Measurements from ENCODE around the gene KDM5A.
A peak's percentile ranks its signal among the peaks of the same experiment; 100 is the strongest.
"Not testable (repeated sequence)": the region's sequence is repeated elsewhere in the genome, so short reads cannot be mapped to it uniquely, and the experiment has no call there.

The KDM5A gene

DNA sequence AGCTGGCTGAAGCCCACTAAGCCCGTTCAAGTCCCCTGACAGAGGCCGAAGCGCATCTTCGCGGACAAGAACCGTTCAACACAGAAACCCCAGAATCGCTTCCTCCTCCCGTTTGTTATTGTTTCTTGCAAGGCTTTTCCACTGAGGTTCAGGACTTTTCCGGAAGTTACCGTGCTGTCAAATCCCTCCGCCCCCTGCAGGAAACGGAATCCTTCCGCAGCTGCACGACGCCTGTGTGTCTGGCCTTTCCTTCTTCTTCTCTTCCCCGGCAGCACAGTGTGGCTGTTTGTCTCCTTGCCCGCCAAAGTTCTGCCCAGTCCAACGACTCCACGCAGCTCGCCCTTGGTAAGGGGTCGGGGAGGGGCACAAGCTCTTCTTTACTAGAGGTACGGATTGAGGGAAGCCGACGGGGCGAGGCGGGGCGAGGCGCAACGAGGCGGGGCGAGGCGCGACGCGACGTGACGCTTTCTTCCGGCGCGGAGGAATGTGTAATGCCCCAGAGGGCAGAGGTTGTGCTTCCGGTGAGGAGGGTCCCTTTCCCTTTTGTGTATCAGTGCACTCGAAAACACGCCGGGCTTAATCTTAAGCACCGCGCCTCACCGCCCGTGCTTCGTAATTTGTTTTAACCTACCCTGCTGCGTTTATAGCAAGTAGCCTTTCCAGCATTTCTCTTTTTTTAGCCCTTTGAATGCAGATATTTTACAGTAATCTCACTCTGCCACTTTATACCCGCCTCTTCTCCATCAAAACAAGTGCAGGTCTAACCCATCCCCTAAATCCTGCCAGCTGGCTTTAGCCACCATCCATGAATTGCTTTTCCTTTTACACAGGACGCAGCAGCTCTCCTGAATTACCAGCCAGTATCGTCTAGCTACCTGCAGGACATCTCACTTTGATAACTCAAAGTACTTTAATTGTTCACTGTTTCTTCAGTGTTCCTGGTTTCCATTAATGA, at the start of gene KDM5A:
TSS of gene KDM5A (minus strand) at position 179 of the 955 bp plus-strand sequence. CDS start 229 bp downstream, outside the sequence.
- DNase-seq = peak; percentile 83

DNA sequence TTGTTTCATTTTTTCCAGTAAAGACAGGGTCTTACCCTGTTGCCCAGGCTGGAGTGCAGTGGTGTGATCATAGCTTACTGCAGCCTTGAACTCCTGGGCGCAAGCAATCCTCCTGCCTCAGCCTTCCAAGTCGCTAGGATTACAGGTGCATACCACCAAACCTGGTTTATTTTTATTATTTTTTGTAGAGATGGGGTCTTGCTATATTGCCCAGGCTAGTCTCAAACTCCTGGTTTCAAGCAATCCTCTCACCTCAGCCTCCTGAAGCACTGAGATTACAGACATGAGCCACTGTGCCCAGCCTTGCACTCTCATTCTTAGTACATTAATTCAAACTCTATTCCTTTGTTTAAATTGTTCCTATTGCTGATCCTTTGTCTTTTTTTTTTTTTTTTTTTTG, 46.6 kb upstream of the KDM5A start:
- not testable (repeated sequence) for DNase-seq

GRCh38 chr12:422526-422925, 33.4 kb upstream of the KDM5A start:
- no peak for DNase-seq

GRCh38 chr12:418432-418831, 29.3 kb upstream of the KDM5A start:
- DNase-seq = no peak

DNA sequence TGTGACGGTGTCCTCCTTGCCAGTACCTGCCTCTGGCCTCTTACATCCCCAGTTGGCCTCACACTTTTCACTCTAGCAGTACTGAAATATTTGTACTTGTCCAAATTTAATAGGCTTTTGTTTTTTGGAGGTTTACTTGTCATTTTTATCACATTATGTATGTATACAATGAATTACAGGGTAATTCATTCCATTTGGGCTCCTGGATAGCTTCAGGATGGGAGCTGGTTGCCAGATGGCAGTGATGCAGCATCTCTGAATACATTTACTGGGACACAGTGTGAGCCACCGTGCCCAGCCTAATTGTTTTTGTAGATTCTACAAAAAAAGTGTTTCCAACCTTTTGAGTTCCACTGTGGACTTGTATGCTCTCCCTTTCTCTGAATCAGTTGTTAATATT, 25.7 kb upstream of the KDM5A start:
- DNase-seq = no peak

DNA sequence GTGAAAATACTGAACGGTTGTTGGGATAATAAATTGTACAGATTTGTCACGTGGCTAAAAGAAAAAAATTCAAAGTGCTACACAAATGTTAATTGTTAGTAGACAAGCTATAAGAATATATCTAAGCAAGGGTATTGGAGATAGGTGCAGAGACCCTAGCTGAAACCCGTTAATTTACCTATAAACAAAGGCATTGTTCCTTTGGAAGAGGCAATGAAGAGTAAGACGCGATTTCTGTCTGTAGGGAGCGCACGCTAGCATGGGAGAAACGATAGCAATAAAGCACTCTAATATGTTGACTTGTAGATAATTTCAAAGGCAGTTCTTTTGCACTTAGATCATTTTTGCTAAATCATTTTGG, 12.9 kb upstream of the KDM5A start:
- DNase-seq = no peak

- peak; percentile 88 for DNase-seq
These were observed 12.3 kb upstream of the KDM5A start, which contains the start of gene CCDC77 for GRCh38 chr12:401235-402028. CCDC77 (plus strand) TSS chr12:401644; CDS start chr12:409384, 7,740 bp downstream.

DNA sequence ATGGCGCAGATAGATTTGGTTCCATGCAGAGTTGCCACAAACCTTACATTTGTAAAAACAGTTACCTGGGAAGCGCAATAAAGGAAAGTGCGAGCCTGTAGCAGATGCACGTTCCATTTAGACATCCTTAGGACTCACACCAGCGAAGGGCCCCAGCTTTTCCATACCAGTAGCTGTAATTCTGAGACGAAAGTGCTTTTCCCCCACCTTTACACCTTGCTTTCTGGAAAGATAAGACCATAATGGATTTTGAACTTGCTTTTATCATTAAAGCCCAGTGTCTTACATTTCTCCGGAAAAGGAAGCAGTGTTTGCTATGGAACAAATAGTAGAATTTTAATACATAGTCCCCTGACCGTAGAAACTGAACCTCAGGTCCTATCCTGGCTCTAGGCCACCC, 11.7 kb upstream of the KDM5A start:
- no peak for DNase-seq

- DNase-seq = peak; percentile 43
These were observed 479 bp downstream of the KDM5A start for GRCh38 chr12:388541-389141.

- no peak for DNase-seq
These were observed 1.1 kb downstream of the KDM5A start for GRCh38 chr12:388012-388411.

DNA sequence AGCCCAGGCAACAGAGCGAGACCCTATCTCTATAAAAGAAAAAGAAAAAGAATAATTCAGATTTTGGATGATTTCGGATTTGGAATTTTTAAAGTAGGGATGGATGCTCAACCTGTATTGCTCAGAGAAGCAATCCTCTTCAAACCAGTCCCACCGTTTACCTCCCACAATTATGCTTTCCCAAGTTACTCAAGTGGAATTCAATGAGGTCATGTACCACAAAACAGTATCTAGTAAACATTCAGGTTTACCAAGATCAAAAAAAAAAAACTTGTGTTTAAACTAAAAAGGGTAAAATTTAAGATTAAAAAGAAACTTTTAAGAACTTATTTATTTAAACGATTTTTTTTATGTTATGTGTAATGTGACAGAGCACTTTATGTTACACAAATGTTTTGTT, 2.5 kb downstream of the KDM5A start:
- DNase-seq = no peak

DNA sequence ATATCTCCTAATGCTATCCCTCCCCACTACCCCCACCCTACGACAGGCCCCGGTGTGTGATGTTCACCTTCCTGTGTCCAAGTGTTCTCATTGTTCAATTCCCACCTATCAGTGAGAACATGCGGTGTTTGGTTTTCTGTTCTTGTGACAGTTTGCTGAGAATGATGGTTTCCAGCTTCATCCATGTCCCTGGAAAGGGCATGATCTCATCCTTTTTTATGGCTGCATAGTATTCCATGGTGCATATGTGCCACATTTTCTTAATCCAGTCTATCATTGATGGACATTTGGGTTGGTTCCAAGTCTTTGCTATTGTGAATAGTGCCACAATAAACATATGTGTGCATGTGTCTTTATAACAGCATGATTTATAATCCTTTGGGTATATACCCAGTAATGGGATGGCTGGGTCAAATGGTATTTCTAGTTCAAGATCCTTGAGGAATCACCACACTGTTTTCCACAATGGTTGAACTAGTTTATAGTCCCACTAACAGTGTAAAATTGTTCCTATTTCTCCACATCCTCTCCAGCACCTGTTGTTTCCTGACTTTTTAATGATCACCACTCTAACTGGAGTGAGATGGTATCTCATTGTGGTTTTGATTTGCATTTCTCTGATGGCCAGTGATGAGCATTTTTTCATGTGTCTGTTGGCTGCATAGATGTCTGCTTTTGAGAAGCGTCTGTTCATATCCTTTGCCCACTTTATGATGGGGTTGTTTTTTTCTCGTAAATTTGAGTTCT, 18.2 kb downstream of the KDM5A start:
- not testable (repeated sequence) for DNase-seq

DNA sequence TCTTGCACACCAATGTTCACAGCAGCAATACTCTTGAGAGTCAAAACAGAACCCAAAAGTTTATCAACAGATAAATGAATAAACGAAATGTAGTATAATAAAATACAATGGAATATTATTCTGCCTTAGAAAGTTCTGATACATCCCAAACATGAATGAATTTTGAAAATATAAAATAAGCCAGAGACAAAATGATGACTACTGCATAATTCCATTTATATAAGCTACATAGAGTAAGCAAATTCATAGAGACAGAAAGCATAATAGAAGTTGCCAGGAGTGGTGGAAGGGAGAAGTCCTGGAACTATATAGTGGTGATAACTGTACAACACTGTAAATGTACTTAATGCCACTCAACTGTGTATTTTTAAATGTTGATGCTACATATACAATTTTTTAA, 21.1 kb downstream of the KDM5A start:
- no peak for DNase-seq

GRCh38 chr12:366820-367219, 22.3 kb downstream of the KDM5A start:
- no peak for DNase-seq

DNA sequence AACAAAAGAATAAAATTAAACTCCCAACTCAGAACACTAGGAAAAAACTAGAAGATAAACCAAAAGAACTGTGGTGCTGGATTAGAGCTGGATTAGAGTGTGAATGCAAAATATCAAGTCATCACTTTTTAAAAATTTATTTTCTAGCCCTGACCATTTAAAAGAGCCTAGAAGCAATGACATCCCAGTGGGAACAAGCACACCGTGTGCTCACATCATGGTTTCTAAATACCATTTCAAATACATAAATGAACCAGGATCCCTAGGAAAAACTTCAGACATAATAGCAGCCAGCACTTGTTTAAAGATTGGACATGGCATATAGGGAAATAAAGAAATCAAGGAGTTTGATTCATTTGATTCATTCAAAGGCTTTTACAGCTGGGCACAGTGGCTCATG, 30.0 kb downstream of the KDM5A start:
- DNase-seq = no peak

DNA sequence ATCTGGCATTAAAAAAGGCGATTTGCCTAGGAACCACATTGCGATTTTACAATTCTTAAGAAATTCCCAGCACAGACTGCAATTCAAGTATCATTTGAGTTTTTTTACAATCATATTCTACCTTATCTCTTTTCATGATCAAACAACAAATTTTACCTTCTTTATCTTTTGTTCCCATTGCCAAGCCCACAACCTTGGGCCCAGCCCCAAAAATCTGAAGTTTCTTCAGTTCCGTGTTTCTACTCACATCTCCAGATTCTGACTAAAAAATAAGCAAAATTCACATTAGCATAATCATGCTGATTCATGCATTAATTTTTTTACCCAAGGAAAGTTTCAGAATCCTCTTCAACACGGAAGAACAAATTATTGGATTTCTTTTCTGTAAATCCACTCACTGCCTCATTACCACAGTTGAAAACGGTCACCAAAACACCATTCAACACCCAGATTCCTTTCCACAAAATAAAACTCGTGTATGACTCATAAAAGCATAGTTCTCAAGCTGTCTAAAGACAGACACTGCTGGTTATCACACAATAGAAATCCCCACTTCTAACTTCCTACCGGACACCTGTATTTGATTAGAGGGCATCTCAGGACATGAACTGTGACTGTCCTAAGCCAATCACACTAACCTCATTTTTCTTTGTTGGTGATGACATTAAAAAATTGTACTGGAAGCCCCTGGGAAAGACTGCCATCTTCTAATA, 32.7 kb downstream of the KDM5A start:
- DNase-seq = no peak

GRCh38 chr12:351197-351596, 37.9 kb downstream of the KDM5A start:
- not testable (repeated sequence) for DNase-seq

- DNase-seq = not testable (repeated sequence)
These were observed 39.5 kb downstream of the KDM5A start for GRCh38 chr12:349625-350024.

GRCh38 chr12:343036-343435, 46.1 kb downstream of the KDM5A start:
- DNase-seq = not testable (repeated sequence)

GRCh38 chr12:337039-337438, 52.1 kb downstream of the KDM5A start:
- no peak for DNase-seq

DNA sequence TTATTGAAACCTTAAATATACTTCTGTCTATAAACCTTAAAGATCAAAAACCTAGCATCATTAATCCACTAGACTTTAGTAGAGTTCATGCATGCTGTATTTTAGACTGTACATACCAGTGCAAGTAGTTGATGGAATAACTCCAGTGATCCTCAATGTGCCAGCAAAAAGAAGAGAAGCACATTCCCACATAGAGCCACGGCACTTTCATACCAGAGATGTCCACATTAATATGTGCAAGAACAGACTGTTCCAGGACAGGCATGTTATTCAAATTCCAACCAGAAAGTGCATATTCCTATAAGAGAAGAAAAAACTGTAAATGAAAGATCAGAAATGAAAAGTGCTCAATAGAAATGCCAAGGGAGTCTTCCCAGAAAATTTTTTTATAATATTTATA, 55.0 kb downstream of the KDM5A start:
- no peak for DNase-seq

Measured in stimulated activated CD4-positive, alpha-beta T cell treated with anti-CD3 and anti-CD28 coated beads, Interleukin-4, amount 100 ng/mL, for 1 hour (primary cell).